DOHH2 (cell line): ENCODE measurements around the gene COL13A1.

Experiments
- H3F3A ChIP-seq: fragments of 200-600 bp; sonication (generic), shearing (Covaris generic); 2 replicates; pipeline ENCODE4 v1.6.0; 2016; ENCODE audit warnings: antibody characterized with exemption, mild to moderate bottlenecking; ENCODE audit not compliant: control insufficient read depth, insufficient read depth
- H3K27ac ChIP-seq: fragments of 200-600 bp; sonication (generic); 2 replicates; pipeline ENCODE4 v1.5.1; 2014; ENCODE audit warnings: low read depth, mild to moderate bottlenecking, low read length, moderate library complexity
- H3K27me3 ChIP-seq: fragments of 200-600 bp; sonication (generic); 2 replicates; pipeline ENCODE4 v1.6.1; 2014; ENCODE audit warnings: mild to moderate bottlenecking, low read length, mixed read lengths; ENCODE audit not compliant: control insufficient read depth
- H3K36me3 ChIP-seq: fragments of 200-600 bp; sonication (generic); 2 replicates; pipeline ENCODE4 v1.6.1; 2014; ENCODE audit warnings: mild to moderate bottlenecking, low read length, moderate library complexity, mixed read lengths; ENCODE audit not compliant: control insufficient read depth
- H3K4me1 ChIP-seq: fragments of 200-600 bp; sonication (generic); 2 replicates; pipeline ENCODE4 v1.6.1; 2014; ENCODE audit warnings: mild to moderate bottlenecking, low read length, mixed read lengths; ENCODE audit not compliant: control insufficient read depth
- H3K4me2 ChIP-seq: fragments of 200-600 bp; sonication (generic); 2 replicates; pipeline ENCODE4 v1.6.0; 2014; ENCODE audit warnings: mild to moderate bottlenecking, low read length, moderate library complexity
- H3K4me3 ChIP-seq: fragments of 200-600 bp; sonication (generic); 2 replicates; pipeline ENCODE4 v1.5.1; 2014; ENCODE audit warnings: mild to moderate bottlenecking, low read length, mixed read lengths
- H3K79me2 ChIP-seq: fragments of 200-600 bp; sonication (generic); 2 replicates; pipeline ENCODE4 v1.6.1; 2014; ENCODE audit warnings: mild to moderate bottlenecking, low read length, mixed read lengths; ENCODE audit not compliant: control insufficient read depth
- H3K9me2 ChIP-seq: fragments of 200-600 bp; sonication (generic); replicated peaks from 2 replicates; pipeline ENCODE4 v1.6.1; 2014; ENCODE audit warnings: mild to moderate bottlenecking, low read length, mixed read lengths; ENCODE audit not compliant: control insufficient read depth
- H3K9me3 ChIP-seq: fragments of 200-600 bp; sonication (generic); 2 replicates; pipeline ENCODE4 v1.6.1; 2014; ENCODE audit warnings: antibody characterized with exemption, low read length, mixed read lengths; ENCODE audit not compliant: control insufficient read depth, insufficient read depth
- H4K20me1 ChIP-seq: fragments of 200-600 bp; sonication (generic); 2 replicates; pipeline ENCODE4 v1.6.0; 2014; ENCODE audit warnings: low read depth, mild to moderate bottlenecking, antibody characterized with exemption, low read length, moderate library complexity; ENCODE audit not compliant: control insufficient read depth, insufficient read depth
- EZH2phosphoT487 ChIP-seq: fragments of 200-600 bp; sonication (generic); IDR thresholded peaks from 2 replicates; pipeline ENCODE4 v1.6.1; 2017; ENCODE audit warnings: borderline replicate concordance, mild to moderate bottlenecking, antibody characterized with exemption, low read length, moderate library complexity, mixed read lengths
- TF ChIP-seq, protein P1 (sequence below): fragments of 200-600 bp; sonication (generic); IDR thresholded peaks from one replicate; pipeline ENCODE4 v1.5.1; 2014; ENCODE audit warnings: antibody characterized with exemption, mild to moderate bottlenecking, low read depth, low read length; ENCODE audit not compliant: poor library complexity, severe bottlenecking

The COL13A1 gene

DNA sequence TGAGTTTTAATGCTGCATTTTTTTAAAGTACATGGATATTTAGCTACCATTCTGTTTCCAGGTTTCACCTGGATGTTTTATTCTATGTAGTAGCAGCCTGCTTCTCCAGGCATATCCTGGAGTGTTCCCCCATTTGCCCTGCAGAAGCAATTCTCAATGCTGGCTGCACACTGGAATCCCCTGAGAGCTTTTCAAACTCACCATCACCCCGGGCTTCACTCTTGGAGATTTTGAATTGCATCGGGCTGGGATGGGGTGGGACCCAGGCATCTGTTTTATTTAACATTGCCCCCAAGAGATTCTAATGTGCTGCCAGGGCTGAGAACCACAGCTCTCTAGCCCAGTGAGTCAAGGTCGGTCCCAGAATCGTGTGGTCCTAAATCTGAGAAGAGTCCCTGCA lies 137.8 kb downstream of the COL13A1 start:
- Histone ChIP-seq H3K79me2 (no peaks in the 10 kb centered on the region), H3F3A (no peaks in the 10 kb centered on the region), H3K36me3 (no peaks in the 10 kb centered on the region), H3K27me3 (peaks cover 23% of the 10 kb centered on the region), H3K27ac (no peak overlapping the region), H3K9me2 (no peaks in the 10 kb centered on the region), H4K20me1 (no peaks in the 10 kb centered on the region), H3K4me3 (no peak overlapping the region), H3K4me1 (no peaks in the 10 kb centered on the region), H3K9me3 (no peaks in the 10 kb centered on the region), H3K4me2 (no peak overlapping the region)
- TF ChIP-seq, protein P1, sequence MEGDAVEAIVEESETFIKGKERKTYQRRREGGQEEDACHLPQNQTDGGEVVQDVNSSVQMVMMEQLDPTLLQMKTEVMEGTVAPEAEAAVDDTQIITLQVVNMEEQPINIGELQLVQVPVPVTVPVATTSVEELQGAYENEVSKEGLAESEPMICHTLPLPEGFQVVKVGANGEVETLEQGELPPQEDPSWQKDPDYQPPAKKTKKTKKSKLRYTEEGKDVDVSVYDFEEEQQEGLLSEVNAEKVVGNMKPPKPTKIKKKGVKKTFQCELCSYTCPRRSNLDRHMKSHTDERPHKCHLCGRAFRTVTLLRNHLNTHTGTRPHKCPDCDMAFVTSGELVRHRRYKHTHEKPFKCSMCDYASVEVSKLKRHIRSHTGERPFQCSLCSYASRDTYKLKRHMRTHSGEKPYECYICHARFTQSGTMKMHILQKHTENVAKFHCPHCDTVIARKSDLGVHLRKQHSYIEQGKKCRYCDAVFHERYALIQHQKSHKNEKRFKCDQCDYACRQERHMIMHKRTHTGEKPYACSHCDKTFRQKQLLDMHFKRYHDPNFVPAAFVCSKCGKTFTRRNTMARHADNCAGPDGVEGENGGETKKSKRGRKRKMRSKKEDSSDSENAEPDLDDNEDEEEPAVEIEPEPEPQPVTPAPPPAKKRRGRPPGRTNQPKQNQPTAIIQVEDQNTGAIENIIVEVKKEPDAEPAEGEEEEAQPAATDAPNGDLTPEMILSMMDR = no peak
- TF ChIP-seq EZH2phosphoT487 = no peak

DNA sequence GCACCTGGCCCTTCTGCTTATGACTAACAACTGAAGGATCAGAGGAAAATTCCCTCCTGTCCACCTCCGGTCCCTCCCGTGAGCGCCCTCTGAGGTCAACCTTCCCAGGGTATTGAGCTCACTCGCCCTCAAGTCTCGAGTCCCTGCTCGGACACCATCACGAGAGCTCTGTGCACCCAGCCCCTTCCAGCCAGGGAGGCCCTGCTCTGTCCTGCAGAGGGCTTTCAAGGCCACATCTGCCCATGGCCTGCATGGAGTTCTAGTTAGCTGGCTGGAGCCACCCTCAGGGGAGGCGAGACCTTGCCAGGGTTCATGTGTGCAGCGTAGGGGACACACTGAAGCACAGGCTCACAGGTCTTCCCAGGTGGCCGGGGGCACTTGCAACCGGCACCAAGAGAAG lies 140.0 kb downstream of the COL13A1 start:
- Histone ChIP-seq H3K4me3 (no peak overlapping the region), H4K20me1 (no peaks in the 10 kb centered on the region), H3K79me2 (no peaks in the 10 kb centered on the region), H3K4me1 (no peaks in the 10 kb centered on the region), H3F3A (no peaks in the 10 kb centered on the region), H3K4me2 (no peak overlapping the region), H3K9me2 (no peaks in the 10 kb centered on the region), H3K36me3 (no peaks in the 10 kb centered on the region), H3K9me3 (no peaks in the 10 kb centered on the region), H3K27ac (no peak overlapping the region), H3K27me3 (peaks cover 23% of the 10 kb centered on the region)
- TF ChIP-seq, protein P1 = no peak
- no peak for TF ChIP-seq EZH2phosphoT487

DNA sequence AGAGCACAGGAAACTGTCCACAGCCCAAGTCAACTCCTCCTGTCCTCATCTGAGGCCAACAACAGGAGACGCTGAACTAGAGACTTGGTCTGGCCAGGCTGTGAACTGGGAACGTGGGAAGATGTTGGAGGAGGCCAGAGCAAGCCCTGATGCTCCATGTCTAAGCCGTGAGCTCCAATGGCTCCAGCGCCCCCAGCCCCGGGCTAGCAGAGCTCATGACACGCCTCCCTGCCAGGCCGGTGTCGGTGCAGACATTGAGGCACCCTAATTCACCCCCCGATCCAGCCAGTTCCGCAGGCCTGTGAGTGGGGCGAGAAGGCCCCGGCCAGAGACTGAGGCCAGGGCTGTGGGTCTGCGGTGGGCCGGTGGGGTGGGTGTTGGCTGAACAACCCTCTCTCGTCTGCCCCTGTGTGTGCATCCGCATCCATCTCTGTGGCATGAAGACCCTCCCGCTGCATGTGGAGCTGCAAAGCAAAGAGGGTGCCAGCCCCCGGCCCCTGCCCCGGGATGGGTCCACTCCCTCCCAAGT lies 141.7 kb downstream of the COL13A1 start:
- no peaks in the 10 kb centered on the region for H3K36me3 ChIP-seq
- H3F3A ChIP-seq = no peaks in the 10 kb centered on the region
- H3K4me1 ChIP-seq = no peaks in the 10 kb centered on the region
- TF ChIP-seq EZH2phosphoT487 = no peak
- TF ChIP-seq, protein P1 = no peak
- no peaks in the 10 kb centered on the region for H3K9me3 ChIP-seq
- no peaks in the 10 kb centered on the region for H4K20me1 ChIP-seq
- H3K79me2 ChIP-seq = no peaks in the 10 kb centered on the region
- H3K4me2 ChIP-seq = no peak overlapping the region
- H3K27me3 ChIP-seq = peaks cover 21% of the 10 kb centered on the region
- H3K9me2 ChIP-seq = no peaks in the 10 kb centered on the region
- no peak overlapping the region for H3K4me3 ChIP-seq
- no peak overlapping the region for H3K27ac ChIP-seq
